Measurements from ENCODE around the gene KLRC1. TPM values are rescaled to one million over a fixed set of nuclear protein-coding genes. Genes with fewer than 3 reads are reported as not detected.

The KLRC1 gene
- total RNA-seq, 1 donor from 2014 or later: not detected

DNA sequence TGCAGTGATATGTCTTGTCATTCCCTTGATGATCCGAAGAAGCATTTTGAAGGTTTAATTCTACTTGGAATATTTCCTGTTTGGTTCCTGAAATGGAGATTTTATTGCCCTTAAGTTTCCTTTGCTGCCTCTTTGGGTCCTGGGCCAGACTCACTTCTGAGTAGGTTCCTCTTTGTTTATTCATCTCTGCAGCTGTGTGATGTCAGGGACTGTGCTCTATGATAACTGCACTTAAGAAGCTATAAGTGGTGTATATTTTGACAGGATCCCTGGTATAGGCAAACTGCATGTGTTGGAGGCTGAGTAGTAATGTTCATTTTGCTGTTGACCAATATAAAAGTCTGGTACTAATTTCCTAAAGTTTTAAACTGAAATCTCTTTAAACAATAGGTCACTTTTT lies 43.8 kb downstream of the KLRC1 start, which contains the start of gene KLRC4:
Gene KLRC4, minus strand, starts transcription at position 366 of the 400 bp plus-strand sequence. Its CDS starts 182 bp downstream, at position 184.
- Mint-ChIP-seq H3K27me3 (ENCODE audit: low read depth) (no peaks in the 10 kb centered on the region), H3K4me1 (no peaks in the 10 kb centered on the region), H3K36me3 (ENCODE audit: low read depth) (no peaks in the 10 kb centered on the region), H3K4me3 (no peak within 1 kb of the TSS), H3K27ac (ENCODE audit: unreplicated experiment) (no peak within 1 kb of the TSS), H3K9me3 (peaks cover 2% of the 10 kb centered on the region)
- DNase-seq (ENCODE audit: low read depth, low spot score): no peak
- TF ChIP-seq CTCF (conservative IDR thresholded peaks at IDR 0.05): no peak

DNA sequence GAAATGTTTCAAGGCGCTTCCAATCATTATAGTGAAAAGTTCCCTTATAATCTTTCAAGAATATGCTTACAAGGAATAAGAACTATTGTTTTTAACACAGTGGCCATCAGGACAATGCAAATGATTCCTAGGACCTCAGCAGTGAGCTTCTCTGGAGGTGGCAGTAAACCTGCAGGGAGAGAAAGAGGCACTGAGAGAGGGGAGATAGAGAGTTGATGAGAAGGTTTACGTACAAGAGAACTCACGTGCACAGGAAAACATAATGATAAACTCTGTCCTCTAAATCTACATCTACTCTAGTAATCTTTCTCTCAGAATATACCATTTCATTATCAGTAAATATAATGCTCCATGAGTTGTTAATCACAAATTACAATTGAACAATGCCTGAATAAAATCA lies 44.3 kb downstream of the KLRC1 start:
- Mint-ChIP-seq H3K9me3 (peaks cover 2% of the 10 kb centered on the region), H3K4me3 (no peak overlapping the region), H3K36me3 (ENCODE audit: low read depth) (no peaks in the 10 kb centered on the region), H3K27me3 (ENCODE audit: low read depth) (no peaks in the 10 kb centered on the region), H3K27ac (ENCODE audit: unreplicated experiment) (no peak overlapping the region), H3K4me1 (no peaks in the 10 kb centered on the region)
- DNase-seq (ENCODE audit: low read depth, low spot score): no peak
- no peak for TF ChIP-seq CTCF (conservative IDR thresholded peaks at IDR 0.05)

GRCh38 chr12:10406725-10407124 lies 46.5 kb downstream of the KLRC1 start:
- Mint-ChIP-seq H3K4me3 (no peak overlapping the region), H3K27me3 (ENCODE audit: low read depth) (no peaks in the 10 kb centered on the region), H3K4me1 (no peaks in the 10 kb centered on the region), H3K36me3 (ENCODE audit: low read depth) (no peaks in the 10 kb centered on the region), H3K9me3 (peaks cover 2% of the 10 kb centered on the region), H3K27ac (ENCODE audit: unreplicated experiment) (no peak overlapping the region)
- no peak for DNase-seq (ENCODE audit: low read depth, low spot score)
- TF ChIP-seq CTCF (conservative IDR thresholded peaks at IDR 0.05): no peak

DNA sequence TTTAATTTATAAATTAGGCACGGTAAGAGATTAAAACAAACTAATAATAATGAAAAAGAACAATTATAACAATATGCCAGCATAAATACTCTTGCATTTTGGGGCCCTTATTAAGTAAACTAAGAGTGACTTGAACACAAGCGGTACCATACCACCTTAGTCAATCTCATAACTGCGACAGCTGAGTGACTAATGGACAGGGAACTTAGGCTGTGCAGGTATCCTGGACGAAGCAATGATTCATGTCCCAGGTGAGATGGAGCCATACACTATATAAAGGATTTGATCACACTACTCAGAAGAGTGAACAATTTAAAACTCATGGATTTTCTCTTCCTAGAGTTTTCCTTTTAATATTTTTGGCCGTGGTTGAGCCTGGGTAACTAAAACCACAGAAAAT lies 47.9 kb downstream of the KLRC1 start:
- TF ChIP-seq CTCF (conservative IDR thresholded peaks at IDR 0.05): no peak
- H3K36me3 Mint-ChIP-seq (ENCODE audit: low read depth): no peaks in the 10 kb centered on the region
- peaks cover 2% of the 10 kb centered on the region for H3K9me3 Mint-ChIP-seq
- no peak overlapping the region for H3K4me3 Mint-ChIP-seq
- no peak for DNase-seq (ENCODE audit: low read depth, low spot score)
- H3K4me1 Mint-ChIP-seq: no peaks in the 10 kb centered on the region
- H3K27ac Mint-ChIP-seq (ENCODE audit: unreplicated experiment): no peak overlapping the region
- H3K27me3 Mint-ChIP-seq (ENCODE audit: low read depth): no peaks in the 10 kb centered on the region

DNA sequence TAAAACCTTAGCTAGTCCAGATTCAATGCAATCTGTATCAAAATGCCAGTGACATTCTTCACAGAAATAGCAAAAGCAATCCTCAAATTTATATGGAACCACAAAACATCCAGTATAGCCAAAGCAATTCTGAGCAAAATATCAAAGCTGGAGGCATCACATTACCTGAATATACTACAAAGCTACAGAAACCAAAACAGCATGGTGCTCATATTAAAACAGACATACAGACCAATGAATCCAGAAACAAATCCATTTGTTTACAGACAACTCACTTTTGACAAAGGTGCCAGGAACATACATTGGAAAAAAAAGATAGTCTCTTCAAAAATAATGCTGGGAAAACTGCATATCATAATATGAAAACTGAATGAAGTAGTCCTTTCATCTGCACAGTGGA lies 48.4 kb downstream of the KLRC1 start:
- H3K27me3 Mint-ChIP-seq (ENCODE audit: low read depth): no peaks in the 10 kb centered on the region
- TF ChIP-seq CTCF (conservative IDR thresholded peaks at IDR 0.05): no peak
- H3K27ac Mint-ChIP-seq (ENCODE audit: unreplicated experiment): no peak overlapping the region
- H3K4me3 Mint-ChIP-seq: no peak overlapping the region
- H3K9me3 Mint-ChIP-seq: peaks cover 2% of the 10 kb centered on the region
- no peak for DNase-seq (ENCODE audit: low read depth, low spot score)
- no peaks in the 10 kb centered on the region for H3K36me3 Mint-ChIP-seq (ENCODE audit: low read depth)
- H3K4me1 Mint-ChIP-seq: no peaks in the 10 kb centered on the region

GRCh38 chr12:10400829-10401228 lies 52.3 kb downstream of the KLRC1 start:
- Mint-ChIP-seq H3K4me3 (no peak overlapping the region), H3K36me3 (ENCODE audit: low read depth) (no peaks in the 10 kb centered on the region), H3K4me1 (peaks cover under 1% of the 10 kb centered on the region), H3K9me3 (peaks cover 2% of the 10 kb centered on the region), H3K27ac (ENCODE audit: unreplicated experiment) (no peak overlapping the region), H3K27me3 (ENCODE audit: low read depth) (no peaks in the 10 kb centered on the region)
- no peak for TF ChIP-seq CTCF (conservative IDR thresholded peaks at IDR 0.05)
- DNase-seq (ENCODE audit: low read depth, low spot score): no peak
